A673 (cell line): ENCODE measurements around the gene PHLDB2. TPM values are rescaled to one million over a fixed set of nuclear protein-coding genes. Genes with fewer than 3 reads are reported as not detected.

Source experiments
- BruUV-seq: library from RNA; stranded (reverse); fragments of 400-500 nt; replicated peaks from 2 replicates; lab custom pipeline; 2021; lab: Mats Ljungman, UMichigan
- CTCF ChIA-PET: fragments of 300-600 bp; sonication (Branson Sonifier 250); formaldehyde crosslinking; loops from one replicate; lab custom pipeline; 2022; ENCODE audit warnings: antibody characterized with exemption; lab: Charles Lee
- POLR2A ChIA-PET: fragments of 300-600 bp; sonication (Branson Sonifier 250); formaldehyde crosslinking; loops from one replicate; lab custom pipeline; 2022; ENCODE audit warnings: antibody characterized with exemption; ENCODE audit not compliant: low non-redundant PET; lab: Charles Lee
- DNase-seq: peaks from one replicate; pipeline ENCODE4 v3.0.0-alpha.2; 2015; ENCODE audit warnings: low spot score
- H3K27ac ChIP-seq: fragments of 200-600 bp; sonication (generic); 2 replicates; pipeline ENCODE4 v1.5.1; 2016; ENCODE audit warnings: mixed run types, low read depth, mild to moderate bottlenecking, mixed read lengths, antibody characterized with exemption, low read length; ENCODE audit not compliant: poor library complexity, severe bottlenecking
- H3K27me3 ChIP-seq: fragments of 200-600 bp; sonication (generic); replicated peaks from 2 replicates; pipeline ENCODE4 v1.6.1; 2017; ENCODE audit warnings: mixed run types, low read depth, mild to moderate bottlenecking, mixed read lengths, antibody characterized with exemption, low read length; ENCODE audit not compliant: insufficient read depth, poor library complexity
- H3K36me3 ChIP-seq: fragments of 200-600 bp; sonication (generic); 2 replicates; pipeline ENCODE4 v1.6.1; 2016; ENCODE audit warnings: mixed run types, mild to moderate bottlenecking, mixed read lengths, antibody characterized with exemption, low read length; ENCODE audit not compliant: insufficient read depth, poor library complexity, severe bottlenecking
- H3K4me1 ChIP-seq: fragments of 200-600 bp; sonication (generic); 2 replicates; pipeline ENCODE4 v1.6.1; 2017; ENCODE audit warnings: mixed run types, mild to moderate bottlenecking, mixed read lengths, antibody characterized with exemption, low read length; ENCODE audit not compliant: insufficient read depth, poor library complexity, severe bottlenecking
- H3K4me3 ChIP-seq: fragments of 200-600 bp; sonication (generic); 2 replicates; pipeline ENCODE4 v1.5.1; 2016; ENCODE audit warnings: low read depth, mixed run types, mild to moderate bottlenecking, mixed read lengths, low read length; ENCODE audit not compliant: poor library complexity, severe bottlenecking
- H3K9me3 ChIP-seq: fragments of 200-600 bp; sonication (generic); 2 replicates; pipeline ENCODE4 v1.6.1; 2016; ENCODE audit warnings: mixed run types, low read depth, mild to moderate bottlenecking, mixed read lengths, antibody characterized with exemption, low read length; ENCODE audit not compliant: poor library complexity, severe bottlenecking
- CTCF ChIP-seq: fragments of 300-800, 200-600 bp; sonication (generic); conservative IDR thresholded peaks from 2 replicates; pipeline ENCODE4 v1.5.1; 2017; ENCODE audit warnings: low read depth, mild to moderate bottlenecking, antibody characterized with exemption, low read length, moderate library complexity, mixed read lengths
- EZH2 ChIP-seq: fragments of 200-600 bp; sonication (generic); IDR thresholded peaks from 2 replicates; pipeline ENCODE4 v1.6.1; 2017; ENCODE audit warnings: borderline replicate concordance, low read depth, mild to moderate bottlenecking, mixed read lengths, antibody characterized with exemption, low read length; ENCODE audit not compliant: poor library complexity, severe bottlenecking
- intact Hi-C: fragments of 100-400 bp; cut with micrococcal nuclease; formaldehyde crosslinking; loops from one replicate; pipeline ENCODE4 v1.10.0; 2022; ENCODE audit not compliant: unreplicated experiment
- total RNA-seq: library from RNA; stranded (reverse); gene quantifications from 2 replicates; pipeline ENCODE4 v1.2.3, GENCODE V29; 2021

The PHLDB2 gene
- total RNA-seq, 1 experiment from 2014 or later = 13.1 TPM

- intact Hi-C loops = no loop called here
- H3K27me3 ChIP-seq = no peaks in the 10 kb centered on the region
- H3K4me1 ChIP-seq = no peaks in the 10 kb centered on the region
- no peak overlapping the region for H3K27ac ChIP-seq
- CTCF ChIA-PET = no interaction called here
- no peak overlapping the region for H3K4me3 ChIP-seq
- TF ChIP-seq CTCF = no peak
- TF ChIP-seq EZH2 = no peak
- POLR2A ChIA-PET = no interaction called here
- DNase-seq = no peak
- H3K9me3 ChIP-seq = no peaks in the 10 kb centered on the region
- no TSS peak for BruUV-seq
- no peaks in the 10 kb centered on the region for H3K36me3 ChIP-seq
Measured at GRCh38 chr3:111819927-111820326, 39.1 kb upstream of the PHLDB2 start.

DNA sequence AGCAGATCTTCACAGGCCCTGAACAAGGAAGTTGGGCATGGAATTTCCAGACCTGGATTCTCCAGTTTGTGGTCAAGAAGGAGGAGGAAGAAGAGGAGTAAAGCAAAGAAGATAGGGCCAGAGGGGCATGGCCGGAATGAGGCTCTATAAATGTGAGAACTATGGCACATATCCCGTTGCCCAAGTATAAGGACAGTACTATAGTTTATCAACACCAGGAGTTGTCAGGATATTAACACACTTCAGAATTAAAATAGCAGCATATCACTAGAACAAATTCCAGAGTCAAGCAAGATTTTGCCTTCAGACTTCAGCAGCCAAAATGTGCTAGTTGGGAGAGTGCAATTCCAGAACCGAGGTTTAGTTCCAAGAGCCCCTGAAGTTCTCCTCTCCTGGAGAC lies 38.4 kb upstream of the PHLDB2 start:
- BruUV-seq = no TSS peak
- CTCF ChIA-PET = no interaction called here
- POLR2A ChIA-PET = no interaction called here
- Histone ChIP-seq H3K4me3 (no peak overlapping the region), H3K36me3 (no peaks in the 10 kb centered on the region), H3K9me3 (no peaks in the 10 kb centered on the region), H3K4me1 (no peaks in the 10 kb centered on the region), H3K27me3 (no peaks in the 10 kb centered on the region), H3K27ac (no peak overlapping the region)
- intact Hi-C loops = no loop called here
- DNase-seq = no peak
- TF ChIP-seq EZH2 (no peak), CTCF (no peak)

DNA sequence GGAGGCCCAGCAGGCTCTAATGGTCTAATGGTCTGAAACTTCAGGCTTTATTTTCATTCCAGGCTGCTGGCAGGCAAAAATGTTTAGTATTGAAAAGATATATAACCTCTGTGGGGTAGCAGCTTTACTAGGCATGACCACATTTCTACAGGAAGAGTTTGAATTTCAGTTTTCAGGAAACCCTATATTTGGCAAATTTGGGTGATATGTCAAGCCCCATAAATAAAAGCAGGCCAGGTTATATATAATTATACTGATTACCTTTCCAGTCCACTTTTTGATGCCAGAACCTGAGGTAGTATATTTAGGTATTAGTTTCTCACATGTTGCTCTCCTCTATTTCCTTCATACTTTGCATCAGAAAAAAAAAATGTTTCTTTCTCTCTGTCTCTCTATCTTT lies 37.2 kb upstream of the PHLDB2 start:
- CTCF ChIA-PET = no interaction called here
- intact Hi-C loops = no loop called here
- no peak for TF ChIP-seq CTCF
- no peak for TF ChIP-seq EZH2
- no peaks in the 10 kb centered on the region for H3K27me3 ChIP-seq
- no peak overlapping the region for H3K4me3 ChIP-seq
- H3K9me3 ChIP-seq = no peaks in the 10 kb centered on the region
- H3K36me3 ChIP-seq = no peaks in the 10 kb centered on the region
- H3K27ac ChIP-seq = no peak overlapping the region
- DNase-seq = no peak
- no peaks in the 10 kb centered on the region for H3K4me1 ChIP-seq
- BruUV-seq = no TSS peak
- POLR2A ChIA-PET = no interaction called here
